WTC11 (cell line): Measurements from ENCODE around the gene ZC3H8. TPM values are rescaled to one million over a fixed set of nuclear protein-coding genes. Genes with fewer than 3 reads are reported as not detected.

Experiments
- ATAC-seq: fragments of 200-7000 bp; cut with Tn5 transposase; 2 replicates; pipeline ENCODE4 v1.10.0; 2021; ENCODE audit warnings: mild to moderate bottlenecking, moderate library complexity
- CTCF ChIA-PET: fragments of 300-600 bp; sonication (Branson Sonifier 250); formaldehyde crosslinking; loops from one replicate; lab custom pipeline; 2021; ENCODE audit warnings: antibody characterized with exemption; lab: Charles Lee
- POLR2A ChIA-PET: fragments of 350-600 bp; sonication (Branson Sonifier 250); formaldehyde crosslinking; loops from one replicate; lab custom pipeline; 2021; ENCODE audit warnings: antibody characterized with exemption; lab: Charles Lee
- DNase-seq: peaks from one replicate; pipeline ENCODE4 v3.0.0; 2021; ENCODE audit warnings: low spot score
- H3K27ac Mint-ChIP-seq: 2 replicates; pipeline ENCODE4 v1.8.0; 2021; ENCODE audit warnings: mixed read lengths
- H3K27me3 Mint-ChIP-seq: 2 replicates; pipeline ENCODE4 v1.8.0; 2021; ENCODE audit warnings: low read depth, mild to moderate bottlenecking, moderate library complexity, mixed read lengths
- H3K36me3 Mint-ChIP-seq: 2 replicates; pipeline ENCODE4 v1.8.0; 2021; ENCODE audit warnings: mixed read lengths
- H3K4me1 Mint-ChIP-seq: 2 replicates; pipeline ENCODE4 v1.8.0; 2022; ENCODE audit warnings: mixed read lengths
- H3K4me3 Mint-ChIP-seq: 2 replicates; pipeline ENCODE4 v1.8.0; 2021; ENCODE audit warnings: mild to moderate bottlenecking, moderate library complexity, mixed read lengths
- H3K9me3 Mint-ChIP-seq: 2 replicates; pipeline ENCODE4 v1.8.0; 2021; ENCODE audit warnings: mixed read lengths
- AR ChIP-seq: fragments of 250-450 bp; sonication (Bioruptor Pico); IDR thresholded peaks from 2 replicates; pipeline ENCODE4 v1.9.0; 2021; ENCODE audit warnings: mild to moderate bottlenecking
- ARID4B ChIP-seq: sonication (generic); formaldehyde crosslinking; IDR thresholded peaks from 2 replicates; pipeline ENCODE4 v1.8.0; 2023; ENCODE audit warnings: missing genetic modification reagents, mild to moderate bottlenecking, borderline replicate concordance
- E2F1 ChIP-seq: sonication (generic); formaldehyde crosslinking; IDR thresholded peaks from 2 replicates; pipeline ENCODE4 v1.8.0; 2022; ENCODE audit warnings: mild to moderate bottlenecking, missing genetic modification reagents
- E2F4 ChIP-seq: sonication (generic); formaldehyde crosslinking; IDR thresholded peaks from 2 replicates; pipeline ENCODE4 v1.8.1; 2022; ENCODE audit warnings: low read depth, mild to moderate bottlenecking, moderate library complexity, missing genetic modification reagents, borderline replicate concordance
- GABPB1 ChIP-seq: sonication (generic); formaldehyde crosslinking; IDR thresholded peaks from 2 replicates; pipeline ENCODE4 v1.8.1; 2023; ENCODE audit warnings: mild to moderate bottlenecking, missing genetic modification reagents
- IRF2 ChIP-seq: sonication (generic); formaldehyde crosslinking; IDR thresholded peaks from 2 replicates; pipeline ENCODE4 v1.8.0; 2022; ENCODE audit warnings: low read depth, missing genetic modification reagents, borderline replicate concordance
- JUN ChIP-seq: sonication (generic); formaldehyde crosslinking; IDR thresholded peaks from 2 replicates; pipeline ENCODE4 v1.8.0; 2023; ENCODE audit warnings: mild to moderate bottlenecking, missing genetic modification reagents
- NFE2L1 ChIP-seq: sonication (generic); formaldehyde crosslinking; IDR thresholded peaks from 2 replicates; pipeline ENCODE4 v1.8.1; 2023; ENCODE audit warnings: missing genetic modification reagents
- NFYB ChIP-seq: sonication (generic); formaldehyde crosslinking; conservative IDR thresholded peaks from 2 replicates; pipeline ENCODE4 v1.8.0; 2022; ENCODE audit warnings: low read depth, missing genetic modification reagents
- OVOL2 ChIP-seq: fragments of 250-450 bp; sonication (Bioruptor Pico); IDR thresholded peaks from 2 replicates; pipeline ENCODE4 v1.9.0; 2021; ENCODE audit warnings: mild to moderate bottlenecking, borderline replicate concordance
- USF1 ChIP-seq: sonication (generic); formaldehyde crosslinking; IDR thresholded peaks from 2 replicates; pipeline ENCODE4 v1.8.0; 2022; ENCODE audit warnings: mild to moderate bottlenecking, missing genetic modification reagents
- ZNF121 ChIP-seq: sonication (generic); formaldehyde crosslinking; IDR thresholded peaks from 2 replicates; pipeline ENCODE4 v1.8.0; 2023; ENCODE audit warnings: missing genetic modification reagents
- ZNF281 ChIP-seq: sonication (generic); formaldehyde crosslinking; IDR thresholded peaks from 2 replicates; pipeline ENCODE4 v1.8.0; 2023; ENCODE audit warnings: mild to moderate bottlenecking, missing genetic modification reagents
- ZNF416 ChIP-seq: fragments of 250-450 bp; sonication (Bioruptor Pico); IDR thresholded peaks from 2 replicates; pipeline ENCODE4 v1.9.0; 2021; ENCODE audit warnings: mild to moderate bottlenecking, inconsistent platforms
- ZNF512 ChIP-seq: sonication (generic); formaldehyde crosslinking; IDR thresholded peaks from 2 replicates; pipeline ENCODE4 v1.8.1; 2022; ENCODE audit warnings: missing genetic modification reagents, borderline replicate concordance
- total RNA-seq: library from RNA; stranded (reverse); gene quantifications from 3 replicates; pipeline ENCODE4 v1.2.3, GENCODE V29; 2021

ZC3H8 gene
- total RNA-seq, 1 experiment from 2014 or later = 5.7 TPM

GRCh38 chr2:112187805-112188596, 66.8 kb downstream of the ZC3H8 start:
- Mint-ChIP-seq H3K27me3 (peaks cover 3% of the 10 kb centered on the region), H3K4me3 (no peak overlapping the region), H3K4me1 (peaks cover 2% of the 10 kb centered on the region; the same call in 1 of the 2 replicates), H3K36me3 (no peaks in the 10 kb centered on the region), H3K27ac (no peak overlapping the region), H3K9me3 (peaks cover 14% of the 10 kb centered on the region)
- ChIA-PET POLR2A (no interaction called here), CTCF (no interaction called here)
- ATAC-seq (no peak), DNase-seq (no peak)
- TF ChIP-seq ZNF512 (CRISPR knock-in tag) = no peak
- no peak for TF ChIP-seq IRF2 (CRISPR knock-in tag)
- TF ChIP-seq OVOL2 (CRISPR knock-in tag) = no peak

- Mint-ChIP-seq H3K9me3 (peaks cover 14% of the 10 kb centered on the region), H3K27me3 (peaks cover 11% of the 10 kb centered on the region), H3K27ac (no peak overlapping the region), H3K36me3 (no peaks in the 10 kb centered on the region), H3K4me1 (peaks cover 6% of the 10 kb centered on the region), H3K4me3 (no peak overlapping the region)
- POLR2A ChIA-PET = no interaction called here
- no peak for DNase-seq
- CTCF ChIA-PET = no interaction called here
- ATAC-seq = no peak
- no peak for TF ChIP-seq USF1 (CRISPR knock-in tag)
- TF ChIP-seq JUN (CRISPR knock-in tag) = no peak
- TF ChIP-seq GABPB1 (CRISPR knock-in tag) = no peak
- TF ChIP-seq IRF2 (CRISPR knock-in tag) = no peak
- no peak for TF ChIP-seq E2F4
- no peak for TF ChIP-seq ARID4B (CRISPR knock-in tag)
Observed at GRCh38 chr2:112187046-112187715, 67.7 kb downstream of the ZC3H8 start.

- H3K36me3 Mint-ChIP-seq = no peaks in the 10 kb centered on the region
- H3K4me3 Mint-ChIP-seq = no peak overlapping the region
- ChIA-PET CTCF (no interaction called here), POLR2A (no interaction called here)
- no peak overlapping the region for H3K27ac Mint-ChIP-seq
- peaks cover 30% of the 10 kb centered on the region for H3K27me3 Mint-ChIP-seq
- DNase-seq (no peak), ATAC-seq (no peak)
- H3K4me1 Mint-ChIP-seq = peaks cover 9% of the 10 kb centered on the region
- H3K9me3 Mint-ChIP-seq = peaks cover 18% of the 10 kb centered on the region
- TF ChIP-seq NFE2L1 (CRISPR knock-in tag) (no peak), ZNF121 (CRISPR knock-in tag) (no peak), NFYB (no peak), E2F1 (CRISPR knock-in tag) (no peak), AR (no peak), ZNF281 (CRISPR knock-in tag) (no peak), ZNF416 (CRISPR knock-in tag) (no peak)
Observed at GRCh38 chr2:112185131-112185530, 69.7 kb downstream of the ZC3H8 start.
